Breast epithelium (tissue), 3 donors: Measurements from ENCODE around the gene RNPS1.

Experiments used
- CTCF ChIP-seq, 3 donors: fragments of 450-650 bp; IDR thresholded peaks; one replicate each; pipeline ENCODE4 v1.5.1; 2016 to 2017; ENCODE audit warnings: antibody characterized with exemption in 3 of 3, mild to moderate bottlenecking in 3 of 3, moderate library complexity in 3 of 3
- POLR2A ChIP-seq: fragments of 450-650 bp; IDR thresholded peaks from one replicate; pipeline ENCODE4 v1.6.1; 2016; ENCODE audit warnings: antibody characterized with exemption, mild to moderate bottlenecking, moderate library complexity
- POLR2AphosphoS5 ChIP-seq, 3 donors: sonication (generic); formaldehyde crosslinking; IDR thresholded peaks; one replicate each; pipeline ENCODE4 v1.6.1; 2017; ENCODE audit warnings: antibody characterized with exemption in 3 of 3

DNA sequence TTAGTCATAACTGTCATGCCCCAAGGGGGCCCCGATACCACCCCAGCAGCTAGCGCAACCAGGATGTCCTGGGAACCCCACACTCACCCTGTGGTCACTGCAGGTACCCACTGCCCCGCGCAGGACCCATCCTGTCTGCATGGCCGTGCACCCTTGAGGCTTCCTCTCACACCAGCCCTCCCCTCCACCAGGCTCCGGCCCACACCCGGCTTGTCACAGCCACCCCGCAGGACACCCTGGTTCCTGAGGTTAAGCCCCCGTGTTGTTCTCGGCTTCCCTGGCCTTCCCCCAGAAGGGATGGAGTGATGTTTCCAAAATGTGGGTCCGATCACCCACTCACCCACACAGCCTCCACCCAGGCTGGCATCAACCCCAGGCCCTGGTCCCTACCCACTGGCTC, 24.1 kb downstream of the RNPS1 start:
- TF ChIP-seq CTCF (IDR thresholded peaks at IDR 0.05) (no peak), POLR2A (no peak), POLR2AphosphoS5 (IDR thresholded peaks at IDR 0.05) (no peak)
